ENCODE results near the gene JMJD8. TPM values are rescaled to one million over a fixed set of nuclear protein-coding genes. Genes with fewer than 3 reads are reported as not detected.

JMJD8 gene
- total and polyA plus RNA-seq, 2 donors (not counting 1 experiment from before 2014, with no cell fraction given): 23.8 to 31.5 TPM

GRCh38 chr16:671353-672131 is 12.6 kb downstream of the JMJD8 start:
- H3K9ac ChIP-seq (ENCODE audit: insufficient read depth, low read length): no peak overlapping the region
- peaks cover 11% of the 10 kb centered on the region for H3K4me1 ChIP-seq (ENCODE audit: control insufficient read depth, extremely low read depth, insufficient read depth, low read length)
- H3K4me2 ChIP-seq (ENCODE audit: extremely low read depth, insufficient read depth, low read length): no peak overlapping the region
- H4K20me1 ChIP-seq (ENCODE audit: control insufficient read depth, extremely low read depth, insufficient read depth, low read length): no peaks in the 10 kb centered on the region
- peaks cover 37% of the 10 kb centered on the region for H3K36me3 ChIP-seq (ENCODE audit: control insufficient read depth, insufficient read depth, low read length)
- no peak overlapping the region for H2AFZ ChIP-seq (ENCODE audit: low read length)
- no peak overlapping the region for H3K4me3 ChIP-seq (replicated peaks in 1 of 4; ENCODE audit: control extremely low read depth in 1 of 4, insufficient read depth in 1 of 4, low read depth in 3 of 4, low read length in 4 of 4)
- TF ChIP-seq EZH2 (IDR thresholded peaks at IDR 0.05; ENCODE audit: low read length, missing control alignments): no peak
- TF ChIP-seq, protein P1, sequence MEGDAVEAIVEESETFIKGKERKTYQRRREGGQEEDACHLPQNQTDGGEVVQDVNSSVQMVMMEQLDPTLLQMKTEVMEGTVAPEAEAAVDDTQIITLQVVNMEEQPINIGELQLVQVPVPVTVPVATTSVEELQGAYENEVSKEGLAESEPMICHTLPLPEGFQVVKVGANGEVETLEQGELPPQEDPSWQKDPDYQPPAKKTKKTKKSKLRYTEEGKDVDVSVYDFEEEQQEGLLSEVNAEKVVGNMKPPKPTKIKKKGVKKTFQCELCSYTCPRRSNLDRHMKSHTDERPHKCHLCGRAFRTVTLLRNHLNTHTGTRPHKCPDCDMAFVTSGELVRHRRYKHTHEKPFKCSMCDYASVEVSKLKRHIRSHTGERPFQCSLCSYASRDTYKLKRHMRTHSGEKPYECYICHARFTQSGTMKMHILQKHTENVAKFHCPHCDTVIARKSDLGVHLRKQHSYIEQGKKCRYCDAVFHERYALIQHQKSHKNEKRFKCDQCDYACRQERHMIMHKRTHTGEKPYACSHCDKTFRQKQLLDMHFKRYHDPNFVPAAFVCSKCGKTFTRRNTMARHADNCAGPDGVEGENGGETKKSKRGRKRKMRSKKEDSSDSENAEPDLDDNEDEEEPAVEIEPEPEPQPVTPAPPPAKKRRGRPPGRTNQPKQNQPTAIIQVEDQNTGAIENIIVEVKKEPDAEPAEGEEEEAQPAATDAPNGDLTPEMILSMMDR (conservative IDR thresholded peaks at IDR 0.05 in 1 of 2, IDR thresholded peaks at IDR 0.05 in 1 of 2; ENCODE audit: low read depth in 1 of 2, low read length in 2 of 2): no peak
- H3K9me3 ChIP-seq (ENCODE audit: control insufficient read depth, insufficient read depth, low read depth, low read length): no peaks in the 10 kb centered on the region
- H3K79me2 ChIP-seq (ENCODE audit: control insufficient read depth, insufficient read depth, low read length): peaks cover 23% of the 10 kb centered on the region
- no peaks in the 10 kb centered on the region for H3K27me3 ChIP-seq (ENCODE audit: control insufficient read depth, insufficient read depth, low read length)
- no peak for DNase-seq (ENCODE audit: low read depth in 2 of 2)
- H3K27ac ChIP-seq (ENCODE audit: insufficient read depth, low read length): no peak overlapping the region

GRCh38 chr16:670485-671352 is 13.4 kb downstream of the JMJD8 start:
- Histone ChIP-seq H3K27ac (ENCODE audit: insufficient read depth, low read length) (no peak overlapping the region), H3K4me2 (ENCODE audit: extremely low read depth, insufficient read depth, low read length) (no peak overlapping the region), H3K9ac (ENCODE audit: insufficient read depth, low read length) (no peak overlapping the region), H3K4me1 (ENCODE audit: control insufficient read depth, extremely low read depth, insufficient read depth, low read length) (peaks cover 11% of the 10 kb centered on the region), H4K20me1 (ENCODE audit: control insufficient read depth, extremely low read depth, insufficient read depth, low read length) (no peaks in the 10 kb centered on the region), H3K27me3 (ENCODE audit: control insufficient read depth, insufficient read depth, low read length) (no peaks in the 10 kb centered on the region), H3K79me2 (ENCODE audit: control insufficient read depth, insufficient read depth, low read length) (peaks cover 23% of the 10 kb centered on the region), H3K4me3 (replicated peaks in 1 of 4; ENCODE audit: control extremely low read depth in 1 of 4, insufficient read depth in 1 of 4, low read depth in 3 of 4, low read length in 4 of 4) (no peak overlapping the region), H2AFZ (ENCODE audit: low read length) (no peak overlapping the region), H3K9me3 (ENCODE audit: control insufficient read depth, insufficient read depth, low read depth, low read length) (no peaks in the 10 kb centered on the region), H3K36me3 (ENCODE audit: control insufficient read depth, insufficient read depth, low read length) (peaks cover 37% of the 10 kb centered on the region)
- TF ChIP-seq, protein P1 (conservative IDR thresholded peaks at IDR 0.05 in 1 of 2, IDR thresholded peaks at IDR 0.05 in 1 of 2; ENCODE audit: low read depth in 1 of 2, low read length in 2 of 2): no peak
- no peak for TF ChIP-seq EZH2 (IDR thresholded peaks at IDR 0.05; ENCODE audit: low read length, missing control alignments)
- no peak for DNase-seq (ENCODE audit: low read depth in 2 of 2)

GRCh38 chr16:669666-670065 is 14.5 kb downstream of the JMJD8 start:
- peak overlapping the region; percentile 94 for H3K4me2 ChIP-seq (ENCODE audit: extremely low read depth, insufficient read depth, low read length)
- TF ChIP-seq, protein P1 (conservative IDR thresholded peaks at IDR 0.05 in 1 of 2, IDR thresholded peaks at IDR 0.05 in 1 of 2; ENCODE audit: low read depth in 1 of 2, low read length in 2 of 2): no peak
- TF ChIP-seq EZH2 (IDR thresholded peaks at IDR 0.05; ENCODE audit: low read length, missing control alignments): no peak
- no peak overlapping the region for H3K9ac ChIP-seq (ENCODE audit: insufficient read depth, low read length)
- no peaks in the 10 kb centered on the region for H3K27me3 ChIP-seq (ENCODE audit: control insufficient read depth, insufficient read depth, low read length)
- H4K20me1 ChIP-seq (ENCODE audit: control insufficient read depth, extremely low read depth, insufficient read depth, low read length): no peaks in the 10 kb centered on the region
- peaks cover 7% of the 10 kb centered on the region for H3K4me1 ChIP-seq (ENCODE audit: control insufficient read depth, extremely low read depth, insufficient read depth, low read length)
- no peak overlapping the region for H2AFZ ChIP-seq (ENCODE audit: low read length)
- no peak for DNase-seq (ENCODE audit: low read depth in 2 of 2)
- peaks cover 23% of the 10 kb centered on the region for H3K79me2 ChIP-seq (ENCODE audit: control insufficient read depth, insufficient read depth, low read length)
- no peak overlapping the region for H3K27ac ChIP-seq (ENCODE audit: insufficient read depth, low read length)
- peaks cover 37% of the 10 kb centered on the region for H3K36me3 ChIP-seq (ENCODE audit: control insufficient read depth, insufficient read depth, low read length)
- peak overlapping the region in 2 of 4 experiments; percentile 87 to 90 for H3K4me3 ChIP-seq (replicated peaks in 1 of 4; ENCODE audit: control extremely low read depth in 1 of 4, insufficient read depth in 1 of 4, low read depth in 3 of 4, low read length in 4 of 4)
- no peaks in the 10 kb centered on the region for H3K9me3 ChIP-seq (ENCODE audit: control insufficient read depth, insufficient read depth, low read depth, low read length)
